ENCODE measurements around the gene HLTF. TPM values are rescaled to one million over a fixed set of nuclear protein-coding genes. Genes with fewer than 3 reads are reported as not detected.
A peak's percentile ranks its signal among the peaks of the same experiment; 100 is the strongest.
"Not testable (repeated sequence)": the region's sequence is repeated elsewhere in the genome, so short reads cannot be mapped to it uniquely, and the experiment has no call there.

HLTF gene
- total and polyA plus RNA-seq, 2 donors = 11.3 to 28.5 TPM

- no peaks in the 10 kb centered on the region for H3K27me3 ChIP-seq (ENCODE audit: control insufficient read depth in 2 of 2, insufficient read depth in 1 of 2, low read length in 1 of 2)
- DNase-seq (ENCODE audit: low read depth in 6 of 9, low spot score in 9 of 9) = peak; percentile 13 to 82 (median 60)
- 22% methylated on average over 7 of the region's 7 CpGs for WGBS
- H3K4me1 ChIP-seq (ENCODE audit: control insufficient read depth in 2 of 2, insufficient read depth in 2 of 2, low read length in 2 of 2) = no peaks in the 10 kb centered on the region
- H3K36me3 ChIP-seq (ENCODE audit: control insufficient read depth in 2 of 2, insufficient read depth in 2 of 2, low read length in 1 of 2) = no peaks in the 10 kb centered on the region
- no peaks in the 10 kb centered on the region for H3K9me3 ChIP-seq (ENCODE audit: control insufficient read depth in 2 of 2, insufficient read depth in 1 of 2, low read length in 1 of 2)
- no peak overlapping the region for H3K4me3 ChIP-seq (ENCODE audit: low read length in 2 of 2)
- no peak overlapping the region for H3K27ac ChIP-seq (ENCODE audit: low read depth in 1 of 2, low read length in 1 of 2)
Observed at GRCh38 chr3:149120051-149120972, 34.0 kb upstream of the HLTF start.

DNA sequence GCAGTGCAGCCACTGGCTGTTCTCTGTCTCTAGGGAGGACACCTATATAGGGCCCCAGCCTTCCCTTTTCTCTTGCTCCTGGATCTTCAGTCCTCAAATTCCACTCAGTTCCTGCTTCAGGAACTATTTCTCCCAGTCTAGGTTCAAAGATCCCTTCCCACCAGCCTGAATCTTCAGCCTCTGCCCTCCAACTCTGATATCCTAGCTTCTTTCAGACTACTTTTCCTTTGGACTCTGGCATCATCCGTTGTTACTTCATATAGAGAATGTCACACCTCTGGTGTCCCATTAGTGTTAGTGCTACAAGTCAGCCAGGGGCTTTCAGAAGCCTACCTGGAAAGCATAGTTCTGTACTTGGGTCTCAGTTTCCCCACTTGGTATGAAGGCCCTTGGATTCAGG is 33.1 kb upstream of the HLTF start:
- no peaks in the 10 kb centered on the region for H3K4me1 ChIP-seq (ENCODE audit: control insufficient read depth in 2 of 2, insufficient read depth in 2 of 2, low read length in 2 of 2)
- no peaks in the 10 kb centered on the region for H3K9me3 ChIP-seq (ENCODE audit: control insufficient read depth in 2 of 2, insufficient read depth in 1 of 2, low read length in 1 of 2)
- no peak overlapping the region for H3K4me3 ChIP-seq (ENCODE audit: low read length in 2 of 2)
- H3K27me3 ChIP-seq (ENCODE audit: control insufficient read depth in 2 of 2, insufficient read depth in 1 of 2, low read length in 1 of 2) = no peaks in the 10 kb centered on the region
- no peak for DNase-seq (ENCODE audit: low read depth in 6 of 9, low spot score in 9 of 9)
- 97% methylated on average over 1 of the region's 1 CpG for WGBS
- H3K27ac ChIP-seq (ENCODE audit: low read depth in 1 of 2, low read length in 1 of 2) = no peak overlapping the region
- no peaks in the 10 kb centered on the region for H3K36me3 ChIP-seq (ENCODE audit: control insufficient read depth in 2 of 2, insufficient read depth in 2 of 2, low read length in 1 of 2)

GRCh38 chr3:149118724-149119123 is 32.4 kb upstream of the HLTF start:
- Histone ChIP-seq H3K27me3 (ENCODE audit: control insufficient read depth in 2 of 2, insufficient read depth in 1 of 2, low read length in 1 of 2) (no peaks in the 10 kb centered on the region), H3K27ac (ENCODE audit: low read depth in 1 of 2, low read length in 1 of 2) (no peak overlapping the region), H3K4me3 (ENCODE audit: low read length in 2 of 2) (no peak overlapping the region), H3K36me3 (ENCODE audit: control insufficient read depth in 2 of 2, insufficient read depth in 2 of 2, low read length in 1 of 2) (no peaks in the 10 kb centered on the region), H3K9me3 (ENCODE audit: control insufficient read depth in 2 of 2, insufficient read depth in 1 of 2, low read length in 1 of 2) (no peaks in the 10 kb centered on the region), H3K4me1 (ENCODE audit: control insufficient read depth in 2 of 2, insufficient read depth in 2 of 2, low read length in 2 of 2) (no peaks in the 10 kb centered on the region)
- no peak for DNase-seq (ENCODE audit: low read depth in 6 of 9, low spot score in 9 of 9)
- 97% methylated on average over 9 of the region's 9 CpGs for WGBS

DNA sequence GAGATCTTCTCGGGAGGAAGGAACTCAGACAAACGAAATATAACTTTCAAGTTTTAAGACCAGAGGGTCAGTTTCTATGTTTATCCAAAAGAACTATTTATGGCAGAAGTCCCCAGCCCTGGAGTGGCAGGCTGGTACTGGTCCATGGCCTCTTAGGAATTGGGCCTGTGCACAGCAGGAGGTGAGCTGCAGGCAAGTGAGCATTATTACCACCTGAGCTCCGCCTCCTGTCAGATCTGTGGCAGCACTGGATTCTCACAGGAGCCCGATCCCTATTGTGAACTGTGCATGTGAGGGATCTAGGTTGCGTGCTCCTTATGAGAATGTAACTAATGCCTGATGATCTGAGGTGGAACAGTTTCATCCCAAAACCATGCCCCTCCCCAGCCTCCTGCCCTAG is 28.8 kb upstream of the HLTF start:
- Histone ChIP-seq H3K4me3 (ENCODE audit: low read length in 2 of 2) (no peak overlapping the region), H3K27ac (ENCODE audit: low read depth in 1 of 2, low read length in 1 of 2) (no peak overlapping the region), H3K4me1 (ENCODE audit: control insufficient read depth in 2 of 2, insufficient read depth in 2 of 2, low read length in 2 of 2) (no peaks in the 10 kb centered on the region), H3K9me3 (ENCODE audit: control insufficient read depth in 2 of 2, insufficient read depth in 1 of 2, low read length in 1 of 2) (no peaks in the 10 kb centered on the region), H3K36me3 (ENCODE audit: control insufficient read depth in 2 of 2, insufficient read depth in 2 of 2, low read length in 1 of 2) (no peaks in the 10 kb centered on the region), H3K27me3 (ENCODE audit: control insufficient read depth in 2 of 2, insufficient read depth in 1 of 2, low read length in 1 of 2) (no peaks in the 10 kb centered on the region)
- no peak for DNase-seq (ENCODE audit: low read depth in 6 of 9, low spot score in 9 of 9)
- WGBS = 94% methylated on average over 5 of the region's 5 CpGs

- no peaks in the 10 kb centered on the region for H3K36me3 ChIP-seq (ENCODE audit: control insufficient read depth in 2 of 2, insufficient read depth in 2 of 2, low read length in 1 of 2)
- no peak overlapping the region for H3K27ac ChIP-seq (ENCODE audit: low read depth in 1 of 2, low read length in 1 of 2)
- WGBS = 98% methylated on average over 1 of the region's 1 CpG
- no peaks in the 10 kb centered on the region for H3K27me3 ChIP-seq (ENCODE audit: control insufficient read depth in 2 of 2, insufficient read depth in 1 of 2, low read length in 1 of 2)
- DNase-seq (ENCODE audit: low read depth in 6 of 9, low spot score in 9 of 9) = no peak
- no peaks in the 10 kb centered on the region for H3K9me3 ChIP-seq (ENCODE audit: control insufficient read depth in 2 of 2, insufficient read depth in 1 of 2, low read length in 1 of 2)
- H3K4me1 ChIP-seq (ENCODE audit: control insufficient read depth in 2 of 2, insufficient read depth in 2 of 2, low read length in 2 of 2) = no peaks in the 10 kb centered on the region
- H3K4me3 ChIP-seq (ENCODE audit: low read length in 2 of 2) = no peak overlapping the region
Observed at GRCh38 chr3:149114458-149114857, 28.1 kb upstream of the HLTF start.

DNA sequence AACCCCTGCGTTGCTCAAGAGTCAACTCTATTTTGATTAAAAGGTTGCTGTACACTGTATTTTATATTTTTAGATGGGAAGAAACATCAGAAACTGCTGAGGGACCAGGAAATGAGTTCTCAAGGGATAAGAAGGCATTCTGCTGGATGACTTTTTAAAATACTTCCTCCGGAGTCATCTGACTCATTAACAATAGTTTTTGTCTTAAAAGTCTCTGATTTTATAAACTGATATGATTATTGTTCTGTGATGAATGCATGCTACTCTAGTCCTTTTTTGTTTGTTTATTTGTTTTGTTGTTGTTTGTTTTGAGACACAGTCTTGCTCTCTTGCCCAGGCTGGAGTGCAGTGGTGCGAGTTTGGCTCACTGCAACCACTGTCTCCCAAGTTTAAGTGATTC is 18.2 kb upstream of the HLTF start:
- Histone ChIP-seq H3K36me3 (ENCODE audit: control insufficient read depth in 2 of 2, insufficient read depth in 2 of 2, low read length in 1 of 2) (no peaks in the 10 kb centered on the region), H3K27ac (ENCODE audit: low read depth in 1 of 2, low read length in 1 of 2) (no peak overlapping the region), H3K27me3 (ENCODE audit: control insufficient read depth in 2 of 2, insufficient read depth in 1 of 2, low read length in 1 of 2) (no peaks in the 10 kb centered on the region), H3K9me3 (ENCODE audit: control insufficient read depth in 2 of 2, insufficient read depth in 1 of 2, low read length in 1 of 2) (no peaks in the 10 kb centered on the region), H3K4me3 (ENCODE audit: low read length in 2 of 2) (no peak overlapping the region), H3K4me1 (ENCODE audit: control insufficient read depth in 2 of 2, insufficient read depth in 2 of 2, low read length in 2 of 2) (no peaks in the 10 kb centered on the region)
- 97% methylated on average over 3 of the region's 3 CpGs for WGBS
- no peak for DNase-seq (ENCODE audit: low read depth in 6 of 9, low spot score in 9 of 9)

- H3K36me3 ChIP-seq (ENCODE audit: control insufficient read depth in 2 of 2, insufficient read depth in 2 of 2, low read length in 1 of 2) = no peaks in the 10 kb centered on the region
- no peaks in the 10 kb centered on the region for H3K9me3 ChIP-seq (ENCODE audit: control insufficient read depth in 2 of 2, insufficient read depth in 1 of 2, low read length in 1 of 2)
- no peaks in the 10 kb centered on the region for H3K27me3 ChIP-seq (ENCODE audit: control insufficient read depth in 2 of 2, insufficient read depth in 1 of 2, low read length in 1 of 2)
- 89% methylated on average over 3 of the region's 3 CpGs for WGBS
- H3K27ac ChIP-seq (ENCODE audit: low read depth in 1 of 2, low read length in 1 of 2) = no peak overlapping the region
- DNase-seq (ENCODE audit: low read depth in 6 of 9, low spot score in 9 of 9) = no peak
- H3K4me3 ChIP-seq (ENCODE audit: low read length in 2 of 2) = no peak overlapping the region
- H3K4me1 ChIP-seq (ENCODE audit: control insufficient read depth in 2 of 2, insufficient read depth in 2 of 2, low read length in 2 of 2) = no peaks in the 10 kb centered on the region
Observed at GRCh38 chr3:149101641-149102040, 15.3 kb upstream of the HLTF start.

DNA sequence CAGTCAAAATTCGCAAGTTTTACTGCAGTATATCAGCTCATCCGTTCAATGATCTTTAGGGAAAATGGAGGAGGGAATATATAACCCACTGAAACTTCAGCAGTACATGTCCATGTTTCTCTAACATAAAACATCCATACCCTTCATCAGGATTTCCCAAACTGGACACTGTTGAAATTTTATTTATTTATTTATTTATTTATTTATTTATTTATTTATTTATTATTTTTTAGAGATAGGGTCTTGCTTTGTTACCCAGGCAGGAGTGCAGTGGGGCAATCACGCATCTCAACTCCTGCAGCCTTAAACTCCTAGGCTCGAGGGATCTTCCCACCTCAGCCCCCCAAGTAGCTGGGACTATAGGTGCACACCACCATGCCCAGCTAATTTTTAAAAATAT is 14.8 kb upstream of the HLTF start:
- DNase-seq (ENCODE audit: low read depth in 6 of 9, low spot score in 9 of 9) = no peak
- no peaks in the 10 kb centered on the region for H3K9me3 ChIP-seq (ENCODE audit: control insufficient read depth in 2 of 2, insufficient read depth in 1 of 2, low read length in 1 of 2)
- H3K4me1 ChIP-seq (ENCODE audit: control insufficient read depth in 2 of 2, insufficient read depth in 2 of 2, low read length in 2 of 2) = no peaks in the 10 kb centered on the region
- no peak overlapping the region for H3K27ac ChIP-seq (ENCODE audit: low read depth in 1 of 2, low read length in 1 of 2)
- H3K27me3 ChIP-seq (ENCODE audit: control insufficient read depth in 2 of 2, insufficient read depth in 1 of 2, low read length in 1 of 2) = no peaks in the 10 kb centered on the region
- WGBS = 96% methylated on average over 4 of the region's 4 CpGs
- H3K36me3 ChIP-seq (ENCODE audit: control insufficient read depth in 2 of 2, insufficient read depth in 2 of 2, low read length in 1 of 2) = no peaks in the 10 kb centered on the region
- H3K4me3 ChIP-seq (ENCODE audit: low read length in 2 of 2) = no peak overlapping the region

DNA sequence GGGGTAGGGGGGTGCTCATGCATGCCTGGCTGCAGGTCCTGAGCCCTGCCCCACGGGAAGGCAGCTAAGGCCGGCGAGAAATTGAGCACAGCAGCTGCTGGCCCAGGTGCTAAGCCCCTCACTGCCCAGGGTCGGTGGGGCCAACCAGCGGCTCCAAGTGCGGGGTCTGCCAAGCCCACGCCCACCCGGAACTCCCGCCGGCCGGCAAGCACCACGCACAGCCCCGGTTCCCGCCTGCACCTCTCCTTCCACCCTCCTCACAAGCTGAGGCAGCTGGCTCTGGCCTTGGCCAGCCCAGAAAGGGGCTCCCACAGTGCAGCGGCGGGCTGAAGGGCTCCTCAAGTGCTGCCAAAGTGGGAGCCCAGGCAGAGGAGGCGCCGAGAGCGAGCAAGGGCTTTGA is 11.7 kb upstream of the HLTF start:
- DNase-seq (ENCODE audit: low read depth in 6 of 9, low spot score in 9 of 9); H3K9me3 ChIP-seq (ENCODE audit: control insufficient read depth in 2 of 2, insufficient read depth in 1 of 2, low read length in 1 of 2); H3K27me3 ChIP-seq (ENCODE audit: control insufficient read depth in 2 of 2, insufficient read depth in 1 of 2, low read length in 1 of 2); H3K4me3 ChIP-seq (ENCODE audit: low read length in 2 of 2); H3K27ac ChIP-seq (ENCODE audit: low read depth in 1 of 2, low read length in 1 of 2); H3K4me1 ChIP-seq (ENCODE audit: control insufficient read depth in 2 of 2, insufficient read depth in 2 of 2, low read length in 2 of 2); H3K36me3 ChIP-seq (ENCODE audit: control insufficient read depth in 2 of 2, insufficient read depth in 2 of 2, low read length in 1 of 2): not testable (repeated sequence)
- 98% methylated on average over 19 of the region's 19 CpGs for WGBS
